Measurements from ENCODE around the gene PTCH1. TPM values are rescaled to one million over a fixed set of nuclear protein-coding genes. Genes with fewer than 3 reads are reported as not detected.

The PTCH1 gene
- polyA plus RNA-seq, 2 of the 4 experiments (the other 2 are of a cell fraction), result 1.9 to 4.8 TPM

- no peak for TF ChIP-seq E2F6 (IDR thresholded peaks at IDR 0.05; ENCODE audit: borderline replicate concordance, low read depth)
- TF ChIP-seq ESRRA (IDR thresholded peaks at IDR 0.05; ENCODE audit: borderline replicate concordance, low read length), result no peak
- no peak for TF ChIP-seq RNF2 (IDR thresholded peaks at IDR 0.05; ENCODE audit: borderline replicate concordance, low read depth)
These were observed 56.8 kb downstream of the PTCH1 start (continued) for GRCh38 chr9:95459851-95460517.

GRCh38 chr9:95459178-95459577, 57.6 kb downstream of the PTCH1 start:
- 88% methylated on average over 13 of the region's 13 CpGs for WGBS (ENCODE audit: missing lambda C conversion rate)
- DNase-seq (ENCODE audit: low read depth in 1 of 2, low spot score in 1 of 2), result no peak
- Histone ChIP-seq H3K4me2 (no peak overlapping the region), H3K4me1 (no peaks in the 10 kb centered on the region), H3K9me3 (no peaks in the 10 kb centered on the region), H3K4me3 (no peak overlapping the region), H3K27ac (no peak overlapping the region)
- ChIA-PET CTCF (no interaction called here), POLR2A (no interaction called here)
- FAIRE-seq, result no peak
- TF ChIP-seq POLR2A (IDR thresholded peaks at IDR 0.05; ENCODE audit: low read length) (no peak), KDM1A (IDR thresholded peaks at IDR 0.05; ENCODE audit: low read depth) (no peak), MAFK (IDR thresholded peaks at IDR 0.05; ENCODE audit: partially characterized antibody) (no peak), FOSL2 (IDR thresholded peaks at IDR 0.05) (no peak), FOSL2 (CRISPR knock-in tag; IDR thresholded peaks at IDR 0.05) (no peak), BHLHE40 (IDR thresholded peaks at IDR 0.05; ENCODE audit: low read depth, low read length) (no peak), FOSB (CRISPR knock-in tag; IDR thresholded peaks at IDR 0.05) (no peak), HDAC2 (IDR thresholded peaks at IDR 0.05) (no peak), USF2 (IDR thresholded peaks at IDR 0.05) (no peak), HOXA7 (CRISPR knock-in tag; IDR thresholded peaks at IDR 0.05) (no peak), SMC3 (IDR thresholded peaks at IDR 0.05) (no peak), PBX3 (IDR thresholded peaks at IDR 0.05) (no peak), CBX2 (IDR thresholded peaks at IDR 0.05; ENCODE audit: borderline replicate concordance, low read depth) (no peak), RAD21 (conservative IDR thresholded peaks at IDR 0.05 in 1 of 2, IDR thresholded peaks at IDR 0.05 in 1 of 2) (no peak)
- no peak for ATAC-seq

- DNase-seq (ENCODE audit: low read depth in 1 of 2, low spot score in 1 of 2), result no peak
- Histone ChIP-seq H3K4me1 (no peaks in the 10 kb centered on the region), H3K27ac (no peak overlapping the region), H3K9me3 (no peaks in the 10 kb centered on the region), H3K4me2 (no peak overlapping the region), H3K4me3 (no peak overlapping the region)
- 91% methylated on average over 6 of the region's 6 CpGs for WGBS (ENCODE audit: missing lambda C conversion rate)
- ATAC-seq, result no peak
- POLR2A ChIA-PET, result no interaction called here
- FAIRE-seq, result no peak
- no peak for TF ChIP-seq RFX5 (IDR thresholded peaks at IDR 0.05)
- no peak for TF ChIP-seq RARB (CRISPR knock-in tag; IDR thresholded peaks at IDR 0.05)
- no peak for TF ChIP-seq HOXB5 (CRISPR knock-in tag; IDR thresholded peaks at IDR 0.05)
- TF ChIP-seq CBX8 (IDR thresholded peaks at IDR 0.05), result no peak
- TF ChIP-seq SMC3 (IDR thresholded peaks at IDR 0.05), result no peak
- no peak for TF ChIP-seq HEYL (CRISPR knock-in tag; IDR thresholded peaks at IDR 0.05)
- no peak for TF ChIP-seq PHF8 (IDR thresholded peaks at IDR 0.05; ENCODE audit: borderline replicate concordance, low read depth)
- TF ChIP-seq MAX (IDR thresholded peaks at IDR 0.05), result no peak
- no peak for TF ChIP-seq HOXA7 (CRISPR knock-in tag; IDR thresholded peaks at IDR 0.05)
- no peak for TF ChIP-seq ATOH8 (CRISPR knock-in tag; IDR thresholded peaks at IDR 0.05; ENCODE audit: low read depth)
- no peak for TF ChIP-seq BHLHE40 (IDR thresholded peaks at IDR 0.05; ENCODE audit: low read depth, low read length)
- CTCF ChIA-PET, result no interaction called here
These were observed 58.1 kb downstream of the PTCH1 start for GRCh38 chr9:95458666-95459065.
